Stomach (tissue), 4 donors: ENCODE data around the gene FLOT1.

ENCODE experiments used
- EP300 ChIP-seq: sonication (generic); formaldehyde crosslinking; IDR thresholded peaks from one replicate; pipeline ENCODE4 v1.6.1; 2017; ENCODE audit warnings: antibody characterized with exemption
- POLR2A ChIP-seq, 4 donors: fragments of 450-650 bp; IDR thresholded peaks; one replicate each; pipeline ENCODE4 v1.6.1; 2016; ENCODE audit warnings: antibody characterized with exemption in 4 of 4, control low read depth in 2 of 4, mild to moderate bottlenecking in 1 of 4, moderate library complexity in 1 of 4
- POLR2AphosphoS5 ChIP-seq, 3 donors: sonication (generic); formaldehyde crosslinking; IDR thresholded peaks; one replicate each; pipeline ENCODE4 v1.6.1; 2016; ENCODE audit warnings: antibody characterized with exemption in 3 of 3
- TF ChIP-seq, protein P1 (sequence below), 7 experiments: fragments of 450-650 bp in 4 of 7; fragments of 200-600 bp in 3 of 7; sonication (generic) in 3 of 7; IDR thresholded peaks; one replicate each; pipeline ENCODE4 v1.5.1; 2016 to 2019; ENCODE audit warnings: antibody characterized with exemption in 7 of 7, control low read depth in 2 of 7, mild to moderate bottlenecking in 1 of 7

DNA sequence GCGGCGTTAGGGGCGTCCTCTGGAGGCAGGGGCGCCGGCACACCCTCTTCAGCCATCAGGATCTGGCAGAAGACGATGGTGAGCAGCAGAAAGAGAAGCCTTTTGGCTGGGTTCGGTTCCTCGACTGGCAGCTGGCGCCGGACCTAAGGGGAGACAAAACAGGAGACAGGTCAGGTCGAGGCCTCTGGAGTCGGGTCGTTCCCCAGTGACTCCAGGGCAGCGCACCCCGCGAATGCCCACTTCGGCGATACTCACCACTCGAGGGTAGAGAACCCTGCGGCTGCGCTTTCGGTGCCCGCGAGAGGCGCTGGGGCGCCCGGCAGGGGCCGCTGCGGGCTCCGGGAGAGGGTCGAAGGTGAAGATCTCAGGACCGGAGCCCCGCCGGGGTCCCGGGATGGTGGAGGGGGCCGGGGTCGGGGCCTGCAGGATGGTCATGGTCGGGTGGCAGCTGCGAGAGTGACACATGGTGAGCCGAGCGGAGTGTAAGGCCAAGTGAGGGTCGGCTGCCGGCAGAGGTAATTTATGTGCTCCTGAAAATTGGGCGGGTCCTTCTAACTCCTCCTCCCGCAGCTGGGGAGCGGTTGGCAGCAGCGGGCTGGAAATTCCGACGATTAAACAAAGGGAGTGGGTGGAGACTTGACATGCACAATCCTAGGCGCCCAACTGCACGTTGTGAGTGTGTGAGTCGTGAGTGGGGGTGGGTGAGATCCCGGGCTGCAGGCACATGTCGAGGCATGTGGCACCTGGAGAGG, 1.7 kb upstream of the FLOT1 start, which contains the start of gene IER3:
- TF ChIP-seq, protein P1, sequence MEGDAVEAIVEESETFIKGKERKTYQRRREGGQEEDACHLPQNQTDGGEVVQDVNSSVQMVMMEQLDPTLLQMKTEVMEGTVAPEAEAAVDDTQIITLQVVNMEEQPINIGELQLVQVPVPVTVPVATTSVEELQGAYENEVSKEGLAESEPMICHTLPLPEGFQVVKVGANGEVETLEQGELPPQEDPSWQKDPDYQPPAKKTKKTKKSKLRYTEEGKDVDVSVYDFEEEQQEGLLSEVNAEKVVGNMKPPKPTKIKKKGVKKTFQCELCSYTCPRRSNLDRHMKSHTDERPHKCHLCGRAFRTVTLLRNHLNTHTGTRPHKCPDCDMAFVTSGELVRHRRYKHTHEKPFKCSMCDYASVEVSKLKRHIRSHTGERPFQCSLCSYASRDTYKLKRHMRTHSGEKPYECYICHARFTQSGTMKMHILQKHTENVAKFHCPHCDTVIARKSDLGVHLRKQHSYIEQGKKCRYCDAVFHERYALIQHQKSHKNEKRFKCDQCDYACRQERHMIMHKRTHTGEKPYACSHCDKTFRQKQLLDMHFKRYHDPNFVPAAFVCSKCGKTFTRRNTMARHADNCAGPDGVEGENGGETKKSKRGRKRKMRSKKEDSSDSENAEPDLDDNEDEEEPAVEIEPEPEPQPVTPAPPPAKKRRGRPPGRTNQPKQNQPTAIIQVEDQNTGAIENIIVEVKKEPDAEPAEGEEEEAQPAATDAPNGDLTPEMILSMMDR (IDR thresholded peaks at IDR 0.05): peak in 5 of 7 experiments; percentile 37 to 69 (median 57)
- TF ChIP-seq EP300 (no peak), POLR2A (IDR thresholded peaks at IDR 0.05) (peak in 1 of 4 donors; percentile 89), POLR2AphosphoS5 (IDR thresholded peaks at IDR 0.05) (peak; percentile 54 to 99 (median 97))
